ENCODE results near the gene FADS6.

The FADS6 gene

DNA sequence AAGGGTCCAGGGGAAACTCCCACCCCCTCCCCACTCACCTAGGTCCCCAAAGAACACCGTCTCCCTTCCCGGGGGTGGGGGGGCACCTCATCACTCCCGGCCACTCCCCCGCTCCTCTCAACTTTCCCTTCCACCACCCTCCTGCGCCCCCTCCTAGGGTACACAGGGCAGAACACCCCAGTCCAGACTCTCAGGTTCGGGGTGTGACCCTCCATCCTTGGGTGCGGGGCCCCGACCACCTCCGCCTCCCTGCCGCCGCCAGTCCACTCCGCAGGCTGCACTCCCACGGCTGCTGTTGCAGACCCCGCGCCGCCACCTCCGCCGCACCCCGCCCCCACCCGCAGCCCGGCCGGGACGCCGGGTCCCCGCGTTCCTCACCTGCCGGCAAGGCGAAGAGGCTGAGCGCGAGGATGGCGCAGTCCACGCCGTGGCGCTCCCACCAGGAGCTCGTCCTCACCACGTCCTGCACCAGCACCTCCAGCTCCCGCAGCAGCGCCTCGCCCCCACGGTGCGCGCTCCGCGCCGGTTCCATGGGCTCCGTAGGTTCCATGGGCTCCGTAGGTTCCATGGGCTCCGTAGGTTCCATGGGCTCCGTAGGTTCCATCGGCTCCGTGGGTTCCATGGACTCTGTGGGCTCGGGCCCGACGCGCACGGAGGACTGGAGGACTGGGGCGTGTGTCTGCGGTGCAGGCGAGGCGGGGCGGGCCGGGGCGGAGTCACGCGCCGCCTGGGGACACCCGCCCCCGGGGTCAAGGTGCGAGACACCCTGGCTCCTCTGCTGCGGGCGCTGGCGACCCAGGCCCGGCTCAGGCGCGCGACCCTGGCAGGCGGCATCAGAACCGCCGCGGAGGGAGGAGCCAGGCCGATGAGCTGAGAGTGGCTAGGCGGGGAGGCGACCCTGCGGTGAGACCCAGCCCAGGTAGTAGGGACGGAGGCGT, at the start of gene FADS6:
TSS of gene FADS6 (minus strand) at position 660 of the 938 bp plus-strand sequence. CDS start at position 622, 38 bp downstream.
- peak in 3 of 56 donors; percentile 12 to 55 (median 40) for DNase-seq

DNA sequence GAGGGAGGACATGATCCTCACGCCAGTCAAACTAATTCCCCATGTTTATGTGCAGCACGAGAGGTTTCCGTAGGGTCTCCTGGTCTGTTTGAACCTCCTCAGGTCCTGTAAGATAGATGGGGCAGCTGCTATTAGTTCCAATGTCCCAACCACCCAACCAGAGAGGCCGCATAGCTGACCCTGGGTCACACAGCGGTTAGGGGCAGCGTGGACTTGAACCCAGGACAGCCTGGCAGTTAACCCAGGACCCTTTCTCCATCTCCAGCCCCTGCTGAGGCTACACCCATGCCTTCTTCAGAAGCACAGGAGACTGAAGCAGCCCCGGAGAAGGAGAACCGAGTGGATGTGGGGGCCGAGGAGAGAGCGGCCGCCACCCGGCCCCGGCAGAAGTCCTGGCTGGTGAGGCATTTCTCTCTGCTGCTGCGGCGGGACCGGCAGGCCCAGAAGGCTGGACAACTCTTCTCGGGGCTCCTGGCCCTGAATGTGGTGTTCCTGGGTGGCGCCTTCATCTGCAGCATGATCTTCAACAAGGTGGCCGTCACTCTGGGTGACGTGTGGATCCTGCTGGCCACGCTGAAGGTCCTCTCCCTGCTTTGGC, 47.8 kb upstream of the FADS6 start:
- DNase-seq: no peak

- no peak for DNase-seq
Measured at GRCh38 chr17:74939534-74939933, 46.1 kb upstream of the FADS6 start.

DNA sequence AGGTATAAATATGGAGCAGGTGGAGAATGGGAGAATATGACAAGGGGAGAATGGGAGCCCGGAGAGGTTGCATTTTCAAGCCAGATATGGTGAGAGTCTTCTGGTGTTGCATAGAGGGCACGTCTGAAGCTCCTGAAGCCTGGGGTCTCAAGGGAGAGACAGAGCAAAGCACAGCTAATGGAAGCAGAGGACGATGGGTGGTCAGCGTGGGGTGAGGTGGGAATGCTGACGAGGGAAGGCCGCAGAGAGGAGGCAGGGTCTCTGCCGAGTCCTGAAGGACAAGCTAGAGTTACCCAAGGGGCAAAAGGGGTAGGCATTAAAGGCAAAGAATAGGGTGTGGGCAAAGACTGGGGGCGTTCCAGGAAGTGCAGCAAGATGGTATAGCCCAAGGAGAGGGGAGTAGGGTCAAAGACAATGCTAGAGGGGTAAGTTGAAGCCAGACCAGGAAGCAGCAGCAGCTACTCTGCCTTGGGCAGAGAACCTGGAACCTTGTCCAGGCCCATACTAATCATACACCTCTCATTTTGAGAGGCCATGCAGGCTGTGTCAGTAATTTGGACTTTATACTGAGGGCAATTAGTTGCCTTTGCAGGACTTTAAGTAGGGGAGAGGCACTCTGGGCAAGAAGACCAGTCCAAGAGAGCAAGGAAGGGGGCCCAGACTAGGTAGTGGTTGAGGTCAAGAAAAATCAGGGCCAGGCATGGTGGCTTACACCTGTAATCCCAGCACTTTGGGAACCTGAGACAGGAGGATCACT, 44.9 kb upstream of the FADS6 start:
- no peak for DNase-seq

GRCh38 chr17:74937064-74938051, 43.9 kb upstream of the FADS6 start:
- no peak for DNase-seq

DNA sequence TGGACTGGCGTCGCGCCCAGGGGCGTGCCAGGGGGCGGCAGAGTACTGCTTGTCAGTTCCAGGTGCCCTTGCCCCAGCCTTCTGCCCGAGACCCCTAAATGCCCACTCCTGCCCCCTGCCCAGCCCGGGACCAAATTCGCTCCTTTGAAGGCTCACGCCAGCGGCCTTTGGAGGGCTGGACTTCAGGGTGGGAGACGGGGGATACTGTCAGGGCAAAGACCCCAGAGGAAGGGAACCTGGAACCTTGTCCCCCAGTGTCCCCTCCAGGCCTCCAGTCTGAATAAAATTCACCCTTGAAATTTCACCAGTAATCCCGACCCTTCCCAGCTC, 43.0 kb upstream of the FADS6 start:
- no peak for DNase-seq

GRCh38 chr17:74935585-74936469, 42.4 kb upstream of the FADS6 start, which contains the start of gene OTOP3:
TSS of gene OTOP3 (plus strand) at chr17:74935898. CDS start at chr17:74935922, 24 bp downstream.
- DNase-seq: no peak

GRCh38 chr17:74935048-74935447, 41.6 kb upstream of the FADS6 start:
- DNase-seq: no peak

GRCh38 chr17:74930535-74931036, 37.2 kb upstream of the FADS6 start:
- no peak for DNase-seq

GRCh38 chr17:74928786-74929185, 35.4 kb upstream of the FADS6 start:
- no peak for DNase-seq

GRCh38 chr17:74925242-74925641, 31.8 kb upstream of the FADS6 start:
- no peak for DNase-seq

DNA sequence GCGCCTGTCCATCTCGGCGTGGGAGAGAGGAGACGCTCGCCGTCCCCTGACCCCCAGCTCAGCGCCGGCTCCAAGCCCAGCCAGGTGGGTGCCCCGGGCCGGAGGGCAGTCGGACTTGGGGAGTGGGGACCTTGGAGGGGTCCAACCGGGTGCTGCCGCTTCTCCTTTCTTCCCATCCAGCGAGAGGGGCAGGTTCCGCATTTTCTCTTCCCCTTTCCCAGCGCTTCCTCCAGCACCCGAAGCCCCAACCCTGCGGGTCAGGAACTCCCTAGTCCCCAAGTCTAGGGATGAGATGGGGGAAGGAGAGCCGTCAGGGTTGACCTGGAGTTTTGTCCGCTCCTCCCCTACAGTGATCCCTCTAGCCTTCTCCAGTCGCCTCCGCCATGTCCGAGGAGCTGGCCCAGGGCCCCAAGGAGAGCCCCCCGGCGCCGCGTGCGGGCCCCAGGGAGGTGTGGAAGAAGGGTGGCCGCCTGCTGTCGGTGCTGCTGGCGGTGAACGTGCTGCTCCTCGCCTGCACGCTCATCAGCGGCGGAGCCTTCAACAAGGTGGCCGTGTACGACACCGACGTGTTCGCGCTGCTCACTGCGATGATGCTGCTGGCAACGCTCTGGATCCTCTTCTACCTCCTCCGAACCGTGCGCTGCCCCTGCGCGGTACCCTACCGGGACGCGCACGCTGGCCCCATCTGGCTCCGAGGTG, 31.0 kb upstream of the FADS6 start, which contains the start of gene OTOP2:
TSS of gene OTOP2 (plus strand) at position 24 of the 699 bp plus-strand sequence. CDS start at position 384, 360 bp downstream.
- DNase-seq: peak in 4 of 56 donors; percentile 8 to 23 (median 11)

DNA sequence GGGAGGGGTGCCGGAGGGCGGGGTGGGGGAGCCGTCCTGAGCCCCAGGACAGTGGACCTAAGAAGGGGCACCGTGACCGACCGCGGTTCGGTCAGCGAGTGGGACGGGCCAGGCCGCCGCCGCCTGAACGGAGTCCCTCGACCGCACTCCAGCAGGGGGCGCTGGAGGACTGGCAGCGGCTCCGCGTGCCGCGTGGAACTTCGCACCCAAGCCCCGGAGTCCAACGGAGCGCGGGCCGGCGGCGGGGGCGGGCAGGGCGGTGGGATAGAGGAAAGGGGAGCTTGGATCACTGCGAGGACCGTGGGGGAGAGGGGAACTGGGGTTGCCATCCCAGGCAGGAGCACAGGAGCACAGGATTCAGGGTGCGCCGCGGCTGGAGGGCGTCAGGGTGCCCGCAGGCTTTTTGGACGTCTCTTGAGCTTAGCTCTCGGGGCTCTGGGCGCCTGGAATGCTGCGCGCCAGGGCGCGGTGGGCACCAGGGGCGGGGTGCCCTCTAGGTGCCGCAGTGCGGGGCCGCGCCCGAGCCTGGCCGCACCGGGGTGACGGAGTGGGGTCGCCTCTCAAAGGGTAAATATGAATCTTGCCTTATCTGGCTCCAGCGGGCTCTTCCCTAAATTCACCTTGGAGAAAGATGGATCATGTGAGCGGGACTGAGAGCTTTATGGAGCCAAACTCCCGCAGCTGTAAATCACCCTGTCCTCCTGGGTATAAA, 30.3 kb upstream of the FADS6 start:
- peak in 23 of 56 donors; percentile 4 to 70 (median 28) for DNase-seq

- peak in 2 of 56 donors; percentile 14 to 32 for DNase-seq
Measured at GRCh38 chr17:74922694-74923537, 29.5 kb upstream of the FADS6 start, which contains the start of gene USH1G. TSS of gene USH1G (minus strand) at chr17:74923255. CDS start at chr17:74923073, 182 bp downstream.

DNA sequence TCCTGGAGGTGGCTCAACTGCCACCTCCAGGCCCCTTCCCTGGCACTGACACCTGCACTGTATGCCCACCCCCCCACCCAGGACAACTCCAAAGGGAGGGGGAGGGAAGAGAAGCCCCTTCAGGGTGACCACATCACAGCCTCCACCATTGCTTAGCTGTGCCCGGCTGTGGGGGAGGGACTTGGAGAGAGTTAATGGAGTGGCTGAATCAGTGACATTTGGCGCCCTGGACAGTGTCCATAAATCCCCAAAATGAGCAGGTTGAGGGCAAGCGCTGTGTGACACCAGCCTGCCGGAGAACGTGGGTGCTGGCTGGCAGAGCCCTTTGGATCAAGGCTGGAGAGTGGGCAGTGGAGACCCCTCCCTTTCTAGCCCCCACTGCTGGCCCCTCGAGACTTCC, 28.7 kb upstream of the FADS6 start:
- no peak for DNase-seq

- DNase-seq: no peak
Measured at GRCh38 chr17:74921769-74922168, 28.3 kb upstream of the FADS6 start.
